ENCODE results near the gene IMPG2. TPM values are rescaled to one million over a fixed set of nuclear protein-coding genes. Genes with fewer than 3 reads are reported as not detected.

Gene IMPG2
- total RNA-seq, 1 experiment from 2014 or later, result 0.18 TPM

- CTCF ChIA-PET, result no interaction called here
- POLR2A ChIA-PET (ENCODE audit: unreplicated experiment), result no interaction called here
- Histone ChIP-seq H3K27ac (ENCODE audit: low read length) (no peak overlapping the region), H3K4me1 (ENCODE audit: insufficient read depth, low read length) (no peaks in the 10 kb centered on the region), H3F3A (ENCODE audit: low read length, unreplicated experiment) (no peaks in the 10 kb centered on the region), H3K36me3 (ENCODE audit: low read depth, low read length) (no peaks in the 10 kb centered on the region; the same call in 1 of the 2 replicates), H3K9me3 (ENCODE audit: low read length) (no peaks in the 10 kb centered on the region), H3K27me3 (ENCODE audit: low read length) (no peaks in the 10 kb centered on the region), H2AFZ (ENCODE audit: low read length) (no peak overlapping the region), H3K79me2 (ENCODE audit: low read length) (no peaks in the 10 kb centered on the region), H3K4me3 (ENCODE audit: low read length) (no peak overlapping the region), H4K20me1 (ENCODE audit: low read length) (no peaks in the 10 kb centered on the region), H3K9ac (ENCODE audit: low read length) (no peak overlapping the region), H3K4me2 (ENCODE audit: low read length) (no peak overlapping the region), H3K9me2 (replicated peaks; ENCODE audit: low read length) (no peaks in the 10 kb centered on the region)
- intact Hi-C loops (cut with micrococcal nuclease), result no loop called here
- ATAC-seq (no peak), DNase-seq (no peak)
- no TSS peak for BruUV-seq (replicated peaks)
- no peak for TF ChIP-seq EZH2 (IDR thresholded peaks at IDR 0.05; ENCODE audit: low read length, unreplicated experiment)
- TF ChIP-seq EZH2phosphoT487 (IDR thresholded peaks at IDR 0.05; ENCODE audit: borderline replicate concordance, low read length), result no peak
- no peak for TF ChIP-seq CTCF (conservative IDR thresholded peaks at IDR 0.05; ENCODE audit: low read depth, low read length)
Observed at GRCh38 chr3:101216710-101217465, 103.5 kb downstream of the IMPG2 start.

DNA sequence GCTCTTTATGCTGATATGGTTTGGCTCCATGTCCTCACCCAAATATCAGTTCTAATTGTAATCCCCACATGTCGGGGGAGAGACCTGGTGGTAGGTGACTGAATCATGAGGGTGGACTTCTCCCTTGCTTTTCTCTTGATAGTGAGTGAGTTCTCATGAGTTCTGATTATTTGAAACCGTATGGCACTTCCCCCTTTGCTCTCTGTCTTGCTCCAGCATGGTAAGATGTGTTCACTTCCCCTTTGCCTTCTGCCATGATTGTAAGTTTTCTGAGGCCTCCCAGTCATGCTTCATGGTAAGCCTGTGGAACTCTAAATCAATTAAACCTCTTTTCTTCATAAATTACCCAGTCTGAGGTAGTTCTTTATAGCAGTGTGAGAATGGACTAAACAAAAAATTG, 107.6 kb downstream of the IMPG2 start:
- ChIA-PET POLR2A (ENCODE audit: unreplicated experiment) (no interaction called here), CTCF (interaction anchor here (0.6 kb wide), 1 partner anchor 220 kb away, joined by 5 read pairs; no protein-coding TSS in a partner anchor)
- H3K27me3 ChIP-seq (ENCODE audit: low read length), result no peaks in the 10 kb centered on the region
- no peak for DNase-seq
- no peaks in the 10 kb centered on the region for H3K79me2 ChIP-seq (ENCODE audit: low read length)
- no TSS peak for BruUV-seq (replicated peaks)
- H3K9ac ChIP-seq (ENCODE audit: low read length), result no peak overlapping the region
- no peaks in the 10 kb centered on the region for H3K36me3 ChIP-seq (ENCODE audit: low read depth, low read length)
- no peaks in the 10 kb centered on the region for H3F3A ChIP-seq (ENCODE audit: low read length, unreplicated experiment)
- intact Hi-C loops (cut with micrococcal nuclease), result no loop called here
- TF ChIP-seq CTCF (conservative IDR thresholded peaks at IDR 0.05; ENCODE audit: low read depth, low read length), result no peak
- TF ChIP-seq EZH2 (IDR thresholded peaks at IDR 0.05; ENCODE audit: low read length, unreplicated experiment), result no peak
- no peak for TF ChIP-seq EZH2phosphoT487 (IDR thresholded peaks at IDR 0.05; ENCODE audit: borderline replicate concordance, low read length)
- H3K4me2 ChIP-seq (ENCODE audit: low read length), result no peak overlapping the region
- ATAC-seq, result no peak
- H3K9me3 ChIP-seq (ENCODE audit: low read length), result no peaks in the 10 kb centered on the region
- H3K27ac ChIP-seq (ENCODE audit: low read length), result no peak overlapping the region
- no peaks in the 10 kb centered on the region for H4K20me1 ChIP-seq (ENCODE audit: low read length)
- H2AFZ ChIP-seq (ENCODE audit: low read length), result no peak overlapping the region
- H3K9me2 ChIP-seq (replicated peaks; ENCODE audit: low read length), result no peaks in the 10 kb centered on the region
- no peaks in the 10 kb centered on the region; the same call in 1 of the 2 replicates for H3K4me1 ChIP-seq (ENCODE audit: insufficient read depth, low read length)
- H3K4me3 ChIP-seq (ENCODE audit: low read length), result no peak overlapping the region

- TF ChIP-seq EZH2 (IDR thresholded peaks at IDR 0.05; ENCODE audit: low read length, unreplicated experiment) (no peak), CTCF (conservative IDR thresholded peaks at IDR 0.05; ENCODE audit: low read depth, low read length) (no peak), EZH2phosphoT487 (IDR thresholded peaks at IDR 0.05; ENCODE audit: borderline replicate concordance, low read length) (no peak)
- no TSS peak for BruUV-seq (replicated peaks)
- Histone ChIP-seq H2AFZ (ENCODE audit: low read length) (no peak overlapping the region), H3K4me1 (ENCODE audit: insufficient read depth, low read length) (peaks cover 12% of the 10 kb centered on the region), H3K9me2 (replicated peaks; ENCODE audit: low read length) (no peaks in the 10 kb centered on the region), H3K9ac (ENCODE audit: low read length) (no peak overlapping the region), H3K4me2 (ENCODE audit: low read length) (no peak overlapping the region), H3F3A (ENCODE audit: low read length, unreplicated experiment) (no peaks in the 10 kb centered on the region), H3K9me3 (ENCODE audit: low read length) (no peaks in the 10 kb centered on the region), H4K20me1 (ENCODE audit: low read length) (no peaks in the 10 kb centered on the region), H3K36me3 (ENCODE audit: low read depth, low read length) (no peaks in the 10 kb centered on the region), H3K27ac (ENCODE audit: low read length) (no peak overlapping the region), H3K4me3 (ENCODE audit: low read length) (no peak overlapping the region), H3K79me2 (ENCODE audit: low read length) (no peaks in the 10 kb centered on the region), H3K27me3 (ENCODE audit: low read length) (no peaks in the 10 kb centered on the region)
- POLR2A ChIA-PET (ENCODE audit: unreplicated experiment), result no interaction called here
- ATAC-seq (no peak), DNase-seq (no peak)
- intact Hi-C loops (cut with micrococcal nuclease), result no loop called here
- CTCF ChIA-PET, result no interaction called here
Observed at GRCh38 chr3:101204246-101204645, 116.1 kb downstream of the IMPG2 start.
